IMR-90 (cell line): Measurements from ENCODE around the gene UNC5B.

Source experiments
- BHLHE40 ChIP-seq: fragments of 150-350 bp; IDR thresholded peaks from 2 replicates; pipeline ENCODE4 v1.6.1; 2016; ENCODE audit warnings: mild to moderate bottlenecking, low read depth, low read length
- CHD1 ChIP-seq: IDR thresholded peaks from 2 replicates; pipeline ENCODE4 v1.6.1; 2012; ENCODE audit warnings: low read depth, low read length, improper control_type of control experiment
- FOS ChIP-seq: fragments of 150-350 bp; IDR thresholded peaks from 2 replicates; pipeline ENCODE4 v1.6.1; 2016; ENCODE audit warnings: low read depth, low read length
- MAZ ChIP-seq: IDR thresholded peaks from 2 replicates; pipeline ENCODE4 v1.6.1; 2012; ENCODE audit warnings: low read depth, mild to moderate bottlenecking, low read length, improper control_type of control experiment, moderate library complexity, borderline replicate concordance
- MXI1 ChIP-seq: IDR thresholded peaks from 2 replicates; pipeline ENCODE4 v1.6.1; 2012; ENCODE audit warnings: low read depth, mild to moderate bottlenecking, low read length, moderate library complexity, borderline replicate concordance
- POLR2A ChIP-seq: IDR thresholded peaks from 2 replicates; pipeline ENCODE4 v1.6.1; 2012; ENCODE audit warnings: mild to moderate bottlenecking, low read depth, low read length
- RAD21 ChIP-seq: IDR thresholded peaks from 2 replicates; pipeline ENCODE4 v1.6.1; 2012; ENCODE audit warnings: low read length, improper control_type of control experiment
- RCOR1 ChIP-seq: IDR thresholded peaks from 2 replicates; pipeline ENCODE4 v1.6.1; 2012; ENCODE audit warnings: mild to moderate bottlenecking, low read length, improper control_type of control experiment; ENCODE audit not compliant: insufficient replicate concordance
- RFX5 ChIP-seq: IDR thresholded peaks from 2 replicates; pipeline ENCODE4 v1.8.0; 2012; ENCODE audit warnings: low read depth, mild to moderate bottlenecking, low read length, moderate library complexity
- SMC3 ChIP-seq: fragments of 150-350 bp; IDR thresholded peaks from 2 replicates; pipeline ENCODE4 v1.6.1; 2016; ENCODE audit warnings: low read depth, mild to moderate bottlenecking, antibody characterized with exemption, low read length, moderate library complexity
- TF ChIP-seq, protein P1 (sequence below): conservative IDR thresholded peaks from 2 replicates; pipeline ENCODE4 v1.5.1; 2012; ENCODE audit warnings: mild to moderate bottlenecking, low read depth, low read length, improper control_type of control experiment
- TF ChIP-seq, protein P2 (sequence below): fragments of 150-350 bp; IDR thresholded peaks from 2 replicates; pipeline ENCODE4 v1.6.1; 2017; ENCODE audit warnings: mild to moderate bottlenecking, antibody characterized with exemption, low read length, low read depth

DNA sequence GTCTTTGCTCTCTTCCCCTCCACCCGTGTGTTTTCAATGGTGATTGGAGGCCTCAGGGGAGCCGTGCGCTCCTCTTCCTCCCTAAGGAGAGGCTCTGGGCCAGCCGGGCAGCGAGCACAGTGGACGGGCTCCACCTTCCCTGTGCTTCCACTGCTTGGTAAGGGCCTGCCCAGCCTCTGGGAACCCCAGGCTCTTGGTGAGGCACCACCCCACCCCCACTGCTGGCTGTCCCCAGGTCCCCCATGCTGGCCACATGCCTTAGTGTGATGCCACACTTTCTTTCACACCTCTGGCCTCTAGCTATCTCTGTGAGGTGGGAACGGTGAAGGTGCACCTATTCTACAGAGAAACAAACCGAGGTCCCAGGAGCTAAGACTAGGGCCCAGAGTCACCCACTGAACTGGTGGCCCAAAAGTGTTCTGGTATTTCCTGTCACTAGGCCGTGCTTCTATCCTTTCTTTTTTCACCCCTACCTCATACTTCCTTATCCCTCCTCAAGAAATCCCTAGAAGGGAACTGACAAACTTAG, 53.3 kb downstream of the UNC5B start:
- TF ChIP-seq, protein P1, sequence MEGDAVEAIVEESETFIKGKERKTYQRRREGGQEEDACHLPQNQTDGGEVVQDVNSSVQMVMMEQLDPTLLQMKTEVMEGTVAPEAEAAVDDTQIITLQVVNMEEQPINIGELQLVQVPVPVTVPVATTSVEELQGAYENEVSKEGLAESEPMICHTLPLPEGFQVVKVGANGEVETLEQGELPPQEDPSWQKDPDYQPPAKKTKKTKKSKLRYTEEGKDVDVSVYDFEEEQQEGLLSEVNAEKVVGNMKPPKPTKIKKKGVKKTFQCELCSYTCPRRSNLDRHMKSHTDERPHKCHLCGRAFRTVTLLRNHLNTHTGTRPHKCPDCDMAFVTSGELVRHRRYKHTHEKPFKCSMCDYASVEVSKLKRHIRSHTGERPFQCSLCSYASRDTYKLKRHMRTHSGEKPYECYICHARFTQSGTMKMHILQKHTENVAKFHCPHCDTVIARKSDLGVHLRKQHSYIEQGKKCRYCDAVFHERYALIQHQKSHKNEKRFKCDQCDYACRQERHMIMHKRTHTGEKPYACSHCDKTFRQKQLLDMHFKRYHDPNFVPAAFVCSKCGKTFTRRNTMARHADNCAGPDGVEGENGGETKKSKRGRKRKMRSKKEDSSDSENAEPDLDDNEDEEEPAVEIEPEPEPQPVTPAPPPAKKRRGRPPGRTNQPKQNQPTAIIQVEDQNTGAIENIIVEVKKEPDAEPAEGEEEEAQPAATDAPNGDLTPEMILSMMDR = no peak
- TF ChIP-seq MAZ (no peak), POLR2A (no peak), SMC3 (no peak), CHD1 (no peak), RAD21 (no peak), RCOR1 (no peak), FOS (no peak), MXI1 (no peak), BHLHE40 (no peak), RFX5 (no peak)
- TF ChIP-seq, protein P2, sequence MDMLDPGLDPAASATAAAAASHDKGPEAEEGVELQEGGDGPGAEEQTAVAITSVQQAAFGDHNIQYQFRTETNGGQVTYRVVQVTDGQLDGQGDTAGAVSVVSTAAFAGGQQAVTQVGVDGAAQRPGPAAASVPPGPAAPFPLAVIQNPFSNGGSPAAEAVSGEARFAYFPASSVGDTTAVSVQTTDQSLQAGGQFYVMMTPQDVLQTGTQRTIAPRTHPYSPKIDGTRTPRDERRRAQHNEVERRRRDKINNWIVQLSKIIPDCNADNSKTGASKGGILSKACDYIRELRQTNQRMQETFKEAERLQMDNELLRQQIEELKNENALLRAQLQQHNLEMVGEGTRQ = no peak
